Activated naive CD4-positive, alpha-beta T cell treated with anti-CD3 and anti-CD28 coated beads, Interleukin-2, amount 10 ng/mL, durations not matched to agents 7 days and 5 days (primary cell): ENCODE results near the gene PPP1R2.

Source experiments
- CTCF ChIA-PET: fragments of 350-600 bp; sonication (Branson Sonifier 250); formaldehyde crosslinking; loops from one replicate; lab custom pipeline; 2021; ENCODE audit warnings: antibody characterized with exemption; lab: Charles Lee
- DNase-seq: peaks from one replicate; pipeline ENCODE4 v3.0.0-alpha.2; 2020
- H3K27ac Mint-ChIP-seq: one replicate; pipeline ENCODE4 v1.8.0; 2021; ENCODE audit warnings: mild to moderate bottlenecking, moderate library complexity, mixed read lengths
- H3K27me3 Mint-ChIP-seq: one replicate; pipeline ENCODE4 v1.8.0; 2021; ENCODE audit warnings: mild to moderate bottlenecking, mixed read lengths
- H3K36me3 Mint-ChIP-seq: one replicate; pipeline ENCODE4 v1.8.0; 2021; ENCODE audit warnings: mixed read lengths
- H3K4me1 Mint-ChIP-seq: one replicate; pipeline ENCODE4 v1.8.0; 2021; ENCODE audit warnings: mixed read lengths
- H3K4me3 Mint-ChIP-seq: one replicate; pipeline ENCODE4 v1.8.0; 2021; ENCODE audit warnings: mild to moderate bottlenecking, moderate library complexity, mixed read lengths
- H3K9me3 Mint-ChIP-seq: one replicate; pipeline ENCODE4 v1.8.0; 2021; ENCODE audit warnings: mixed read lengths

PPP1R2 gene

GRCh38 chr3:195555110-195555509 lies 12.0 kb upstream of the PPP1R2 start:
- CTCF ChIA-PET: interaction anchor here (0.8 to 3.3 kb wide), 5 partner anchors 9 to 295 kb away, joined by 3 to 21 read pairs (median 11); partner anchors contain the start of genes PPP1R2 and XXYLT1
- Mint-ChIP-seq H3K4me3 (peak overlapping the region; percentile 44), H3K9me3 (no peaks in the 10 kb centered on the region), H3K36me3 (no peaks in the 10 kb centered on the region), H3K27ac (peak overlapping the region; percentile 76), H3K27me3 (no peaks in the 10 kb centered on the region), H3K4me1 (peaks cover 70% of the 10 kb centered on the region)
- no peak for DNase-seq

- no peak overlapping the region for H3K4me3 Mint-ChIP-seq
- no peak for DNase-seq
Observed at GRCh38 chr3:195554458-195554857, 11.3 kb upstream of the PPP1R2 start.

GRCh38 chr3:195553268-195553667 lies 10.1 kb upstream of the PPP1R2 start:
- no peak overlapping the region for H3K4me3 Mint-ChIP-seq
- no peaks in the 10 kb centered on the region for H3K36me3 Mint-ChIP-seq
- H3K27me3 Mint-ChIP-seq: no peaks in the 10 kb centered on the region
- H3K9me3 Mint-ChIP-seq: no peaks in the 10 kb centered on the region
- H3K27ac Mint-ChIP-seq: peak overlapping the region; percentile 64
- no peak for DNase-seq
- H3K4me1 Mint-ChIP-seq: peaks cover 80% of the 10 kb centered on the region
- CTCF ChIA-PET: interaction anchor here (0.6 to 1.6 kb wide), 2 partner anchors 9 to 16 kb away, joined by 3 to 4 read pairs; no protein-coding TSS in a partner anchor

More at GRCh38 chr3:195554458-195554857, 11.3 kb upstream of the PPP1R2 start:
- CTCF ChIA-PET: interaction anchor here (1.6 to 2.7 kb wide), 2 partner anchors 8 to 17 kb away, joined by 3 to 13 read pairs; no protein-coding TSS in a partner anchor
- peaks cover 77% of the 10 kb centered on the region for H3K4me1 Mint-ChIP-seq
- no peaks in the 10 kb centered on the region for H3K9me3 Mint-ChIP-seq
- H3K36me3 Mint-ChIP-seq: no peaks in the 10 kb centered on the region
- H3K27me3 Mint-ChIP-seq: no peaks in the 10 kb centered on the region
- no peak overlapping the region for H3K27ac Mint-ChIP-seq

GRCh38 chr3:195551381-195551978 lies 8.4 kb upstream of the PPP1R2 start:
- peak overlapping the region; percentile 38 for H3K4me3 Mint-ChIP-seq
- no peaks in the 10 kb centered on the region for H3K9me3 Mint-ChIP-seq
- CTCF ChIA-PET: interaction anchor here (0.6 to 1.2 kb wide), 3 partner anchors 8 to 28 kb away, joined by 3 to 5 read pairs (median 3); partner anchors contain the start of gene PPP1R2
- no peaks in the 10 kb centered on the region for H3K27me3 Mint-ChIP-seq
- peak overlapping the region; percentile 92 for H3K27ac Mint-ChIP-seq
- no peak for DNase-seq
- peaks cover 90% of the 10 kb centered on the region for H3K4me1 Mint-ChIP-seq
- H3K36me3 Mint-ChIP-seq: no peaks in the 10 kb centered on the region

GRCh38 chr3:195550723-195551122 lies 7.6 kb upstream of the PPP1R2 start:
- H3K36me3 Mint-ChIP-seq: no peaks in the 10 kb centered on the region
- CTCF ChIA-PET: interaction anchor here (0.6 to 3.1 kb wide), 7 partner anchors 8 to 445 kb away, joined by 3 to 16 read pairs (median 4); partner anchors contain the start of gene XXYLT1
- peaks cover 90% of the 10 kb centered on the region for H3K4me1 Mint-ChIP-seq
- H3K9me3 Mint-ChIP-seq: no peaks in the 10 kb centered on the region
- peak; percentile 46 for DNase-seq
- peak overlapping the region; percentile 92 for H3K27ac Mint-ChIP-seq
- peak overlapping the region; percentile 57 for H3K4me3 Mint-ChIP-seq
- no peaks in the 10 kb centered on the region for H3K27me3 Mint-ChIP-seq

GRCh38 chr3:195549931-195550519 lies 6.9 kb upstream of the PPP1R2 start:
- CTCF ChIA-PET: interaction anchor here (0.6 to 3.1 kb wide), 6 partner anchors 8 to 444 kb away, joined by 3 to 16 read pairs (median 6); partner anchors contain the start of gene XXYLT1
- Mint-ChIP-seq H3K27ac (peak overlapping the region; percentile 92), H3K27me3 (no peaks in the 10 kb centered on the region), H3K4me3 (peak overlapping the region; percentile 57), H3K36me3 (no peaks in the 10 kb centered on the region), H3K9me3 (no peaks in the 10 kb centered on the region), H3K4me1 (peaks cover 90% of the 10 kb centered on the region)
- peak; percentile 92 for DNase-seq

- Mint-ChIP-seq H3K27ac (peak overlapping the region; percentile 79), H3K36me3 (no peaks in the 10 kb centered on the region), H3K4me1 (peaks cover 93% of the 10 kb centered on the region), H3K9me3 (no peaks in the 10 kb centered on the region), H3K4me3 (peak overlapping the region; percentile 8), H3K27me3 (no peaks in the 10 kb centered on the region)
- DNase-seq: no peak
- CTCF ChIA-PET: interaction anchor here (2.8 to 3.1 kb wide), 2 partner anchors 11 to 278 kb away, joined by 16 read pairs; partner anchors contain the start of gene XXYLT1
Observed at GRCh38 chr3:195548987-195549386, 5.9 kb upstream of the PPP1R2 start.

GRCh38 chr3:195548501-195548900 lies 5.4 kb upstream of the PPP1R2 start:
- no peaks in the 10 kb centered on the region for H3K27me3 Mint-ChIP-seq
- CTCF ChIA-PET: interaction anchor here (2.8 to 3.1 kb wide), 2 partner anchors 11 to 278 kb away, joined by 16 read pairs; partner anchors contain the start of gene XXYLT1
- no peaks in the 10 kb centered on the region for H3K36me3 Mint-ChIP-seq
- no peak for DNase-seq
- H3K4me3 Mint-ChIP-seq: no peak overlapping the region
- peaks cover 96% of the 10 kb centered on the region for H3K4me1 Mint-ChIP-seq
- no peaks in the 10 kb centered on the region for H3K9me3 Mint-ChIP-seq
- peak overlapping the region; percentile 79 for H3K27ac Mint-ChIP-seq

- Mint-ChIP-seq H3K4me1 (peaks cover 91% of the 10 kb centered on the region), H3K9me3 (no peaks in the 10 kb centered on the region), H3K27ac (peak overlapping the region; percentile 79), H3K4me3 (no peak overlapping the region), H3K27me3 (no peaks in the 10 kb centered on the region), H3K36me3 (no peaks in the 10 kb centered on the region)
- CTCF ChIA-PET: interaction anchor here (2.8 to 3.1 kb wide), 2 partner anchors 10 to 277 kb away, joined by 16 read pairs; partner anchors contain the start of gene XXYLT1
- no peak for DNase-seq
Observed at GRCh38 chr3:195548006-195548405, 4.9 kb upstream of the PPP1R2 start.

- peak; percentile 34 for DNase-seq
- CTCF ChIA-PET: interaction anchor here (0.6 to 2.0 kb wide), 4 partner anchors 10 to 592 kb away, joined by 3 to 13 read pairs (median 4); partner anchors contain the start of gene XXYLT1
- no peaks in the 10 kb centered on the region for H3K9me3 Mint-ChIP-seq
- peaks cover 73% of the 10 kb centered on the region for H3K4me1 Mint-ChIP-seq
- no peaks in the 10 kb centered on the region for H3K27me3 Mint-ChIP-seq
- H3K27ac Mint-ChIP-seq: peak overlapping the region; percentile 96
- H3K4me3 Mint-ChIP-seq: peak overlapping the region; percentile 83
- peaks cover 3% of the 10 kb centered on the region for H3K36me3 Mint-ChIP-seq
Observed at GRCh38 chr3:195546130-195546560, 3.0 kb upstream of the PPP1R2 start.

GRCh38 chr3:195544634-195545033 lies 1.5 kb upstream of the PPP1R2 start:
- H3K36me3 Mint-ChIP-seq: peaks cover 6% of the 10 kb centered on the region
- H3K27ac Mint-ChIP-seq: peak overlapping the region; percentile 96
- DNase-seq: no peak
- peaks cover 72% of the 10 kb centered on the region for H3K4me1 Mint-ChIP-seq
- H3K27me3 Mint-ChIP-seq: no peaks in the 10 kb centered on the region
- CTCF ChIA-PET: interaction anchor here (4.2 kb wide), 1 partner anchor 273 kb away, joined by 24 read pairs; the partner anchor contains the start of gene XXYLT1
- H3K4me3 Mint-ChIP-seq: peak overlapping the region; percentile 83
- H3K9me3 Mint-ChIP-seq: no peaks in the 10 kb centered on the region

- H3K27ac Mint-ChIP-seq: peak overlapping the region; percentile 96
- peaks cover 73% of the 10 kb centered on the region for H3K4me1 Mint-ChIP-seq
Observed at GRCh38 chr3:195544230-195544536, 1.1 kb upstream of the PPP1R2 start.

GRCh38 chr3:195543500-195544229 lies 540 bp upstream of the PPP1R2 start:
- peak overlapping the region; percentile 83 for H3K4me3 Mint-ChIP-seq

More at GRCh38 chr3:195544230-195544536, 1.1 kb upstream of the PPP1R2 start:
- H3K36me3 Mint-ChIP-seq: peaks cover 11% of the 10 kb centered on the region
- no peaks in the 10 kb centered on the region for H3K9me3 Mint-ChIP-seq
- CTCF ChIA-PET: interaction anchor here (4.2 kb wide), 1 partner anchor 273 kb away, joined by 24 read pairs; the partner anchor contains the start of gene XXYLT1
- no peak for DNase-seq
- no peaks in the 10 kb centered on the region for H3K27me3 Mint-ChIP-seq
- H3K4me3 Mint-ChIP-seq: peak overlapping the region; percentile 83

More at GRCh38 chr3:195543500-195544229, 540 bp upstream of the PPP1R2 start:
- Mint-ChIP-seq H3K27me3 (no peaks in the 10 kb centered on the region), H3K27ac (peak overlapping the region; percentile 96), H3K9me3 (no peaks in the 10 kb centered on the region), H3K36me3 (peaks cover 15% of the 10 kb centered on the region), H3K4me1 (peaks cover 74% of the 10 kb centered on the region)
- DNase-seq: no peak
- CTCF ChIA-PET: interaction anchor here (0.6 to 4.2 kb wide), 3 partner anchors 8 to 273 kb away, joined by 3 to 24 read pairs (median 3); partner anchors contain the start of gene XXYLT1
